Measurements from ENCODE around the gene UGT1A10.
"Not testable (repeated sequence)": the region's sequence is repeated elsewhere in the genome, so short reads cannot be mapped to it uniquely, and the experiment has no call there.

UGT1A10 gene

DNA sequence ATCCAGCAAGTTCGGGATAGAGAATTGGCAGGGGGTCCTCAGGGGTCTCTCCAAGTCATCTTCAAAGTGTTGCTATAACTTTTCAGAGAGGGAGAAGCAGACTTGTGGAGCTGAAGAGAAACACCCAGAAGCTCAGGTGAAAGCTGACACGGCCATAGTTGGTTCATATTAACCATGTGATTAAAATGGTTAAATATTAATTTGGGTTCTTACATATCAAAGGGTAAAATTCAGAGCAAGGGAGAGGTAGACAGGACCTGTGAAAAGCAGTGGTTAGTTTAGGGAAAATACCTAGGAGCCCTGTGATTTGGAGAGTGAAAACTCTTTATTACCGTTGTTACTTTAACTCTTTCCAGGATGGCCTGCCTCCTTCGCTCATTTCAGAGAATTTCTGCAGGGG is 56.4 kb downstream of the UGT1A10 start, which contains the start of gene UGT1A6:
Gene UGT1A6 (plus strand): TSS at position 243 of the 400 bp plus-strand sequence. CDS start 115 bp downstream, at position 358.
- no peak for DNase-seq (ENCODE audit: low read depth in 2 of 2)

DNA sequence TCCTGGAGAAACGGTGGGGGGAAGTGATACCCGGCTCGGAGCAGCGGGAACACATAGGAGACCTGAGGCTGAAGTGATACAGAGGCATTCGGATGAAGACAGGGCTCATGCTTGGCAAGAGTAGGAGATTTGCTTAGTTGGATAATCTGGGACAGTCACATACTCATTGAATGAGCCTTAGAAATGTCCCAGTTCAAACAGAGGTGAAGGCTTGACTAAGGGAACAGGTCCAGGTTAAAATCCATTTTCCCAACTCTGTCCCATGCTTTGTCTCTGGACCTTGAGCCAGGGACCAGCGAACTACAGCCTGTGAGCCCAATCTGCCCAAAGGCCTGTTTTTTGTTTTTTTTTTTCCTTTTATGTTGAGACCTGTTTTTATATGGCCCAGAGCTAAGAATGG is 57.7 kb downstream of the UGT1A10 start:
- DNase-seq (ENCODE audit: low read depth in 2 of 2), result no peak

DNA sequence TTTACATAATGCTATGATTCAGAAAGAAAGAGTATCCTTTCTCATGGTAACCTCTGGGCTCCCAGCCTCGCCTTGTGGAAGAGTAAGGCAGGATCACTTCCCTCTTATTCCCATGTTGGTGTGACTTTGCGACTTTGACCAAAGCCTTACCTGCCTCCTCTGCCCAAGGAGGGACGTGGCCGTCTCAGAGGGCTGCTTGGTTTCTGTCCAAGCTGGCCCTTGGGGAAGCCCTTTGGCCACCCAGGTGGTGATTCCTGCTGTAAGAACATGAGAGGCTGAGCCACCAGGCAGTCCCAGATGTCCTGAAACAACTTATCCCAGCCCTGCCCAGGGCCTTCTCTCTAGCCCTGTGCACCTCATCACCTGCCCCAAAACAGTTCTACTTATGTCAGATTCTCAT is 62.5 kb downstream of the UGT1A10 start:
- DNase-seq (ENCODE audit: low read depth in 2 of 2), result no peak

DNA sequence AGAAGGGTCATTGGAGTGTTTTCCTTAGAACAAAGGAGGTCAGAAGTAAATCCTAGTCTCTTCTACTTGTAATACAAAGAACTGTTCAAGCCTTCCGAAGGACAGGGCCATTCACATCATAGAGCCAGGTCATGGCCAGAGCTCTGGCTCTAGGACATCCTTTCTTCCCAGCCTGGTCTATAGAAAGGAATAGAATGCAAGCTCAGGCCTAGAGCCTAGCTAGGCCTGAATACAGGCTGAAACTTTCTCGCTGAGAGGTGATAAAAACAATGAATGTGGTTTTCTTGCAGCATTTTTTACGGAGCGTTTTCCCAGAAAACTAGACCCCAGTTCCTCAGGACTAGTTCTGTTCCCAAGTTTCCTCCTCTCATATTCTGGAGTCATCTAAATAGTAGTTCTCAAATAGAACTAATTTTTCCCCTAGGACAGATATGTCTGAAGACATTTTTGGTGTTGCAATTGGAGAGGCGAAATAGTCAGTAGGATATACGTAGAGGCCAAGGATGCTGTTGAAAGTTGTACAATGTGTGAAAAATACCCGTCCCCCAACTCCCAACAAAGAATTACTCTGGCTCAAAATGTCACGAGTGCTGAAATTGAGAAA is 63.3 kb downstream of the UGT1A10 start:
- DNase-seq (ENCODE audit: low read depth in 2 of 2), result no peak

DNA sequence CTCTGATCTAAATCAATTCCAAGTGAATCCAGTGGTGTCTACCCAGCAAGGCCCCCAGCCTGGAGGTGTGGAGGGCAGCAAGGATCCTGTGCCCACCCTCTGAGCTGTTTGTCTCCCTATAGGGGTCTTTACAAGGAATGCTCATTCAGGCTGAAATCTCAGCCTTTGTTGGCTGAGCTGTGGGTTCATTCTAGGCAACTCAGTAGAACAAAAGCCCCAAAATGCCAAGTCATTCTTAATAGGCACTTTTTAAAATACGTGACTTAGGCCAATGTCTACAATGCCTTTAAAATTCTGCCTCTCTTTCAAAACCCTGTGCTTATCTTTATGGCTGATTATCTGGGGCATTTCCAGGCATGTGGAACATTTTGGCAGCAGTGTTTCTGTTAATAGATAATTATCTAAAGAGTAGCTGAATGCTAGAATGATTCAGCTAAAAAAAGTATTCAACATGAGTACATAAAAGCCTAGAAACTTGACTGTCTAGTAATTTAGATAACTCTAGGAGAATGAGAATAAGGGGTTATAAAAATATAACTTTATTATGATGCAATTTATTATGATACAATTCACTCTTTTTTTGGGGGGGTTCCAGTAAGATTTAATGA is 63.9 kb downstream of the UGT1A10 start:
- no peak for DNase-seq (ENCODE audit: low read depth in 2 of 2)

DNA sequence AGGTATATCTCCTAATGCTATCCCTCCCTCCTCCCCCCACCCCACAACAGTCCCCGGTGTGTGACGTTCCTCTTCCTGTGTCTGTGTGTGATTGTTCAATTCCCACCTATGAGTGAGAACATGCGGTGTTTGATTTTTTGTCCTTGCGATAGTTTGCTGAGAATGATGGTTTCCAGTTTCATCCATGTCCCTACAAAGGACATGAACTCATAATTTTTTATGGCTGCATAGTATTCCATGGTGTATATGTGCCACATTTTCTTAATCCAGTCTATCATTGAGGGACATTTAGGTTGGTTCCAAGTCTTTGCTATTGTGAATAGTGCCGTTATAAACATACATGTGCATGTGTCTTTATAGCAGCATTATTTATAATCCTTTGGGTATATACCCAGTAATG is 64.6 kb downstream of the UGT1A10 start:
- DNase-seq (ENCODE audit: low read depth in 2 of 2), result not testable (repeated sequence)

DNA sequence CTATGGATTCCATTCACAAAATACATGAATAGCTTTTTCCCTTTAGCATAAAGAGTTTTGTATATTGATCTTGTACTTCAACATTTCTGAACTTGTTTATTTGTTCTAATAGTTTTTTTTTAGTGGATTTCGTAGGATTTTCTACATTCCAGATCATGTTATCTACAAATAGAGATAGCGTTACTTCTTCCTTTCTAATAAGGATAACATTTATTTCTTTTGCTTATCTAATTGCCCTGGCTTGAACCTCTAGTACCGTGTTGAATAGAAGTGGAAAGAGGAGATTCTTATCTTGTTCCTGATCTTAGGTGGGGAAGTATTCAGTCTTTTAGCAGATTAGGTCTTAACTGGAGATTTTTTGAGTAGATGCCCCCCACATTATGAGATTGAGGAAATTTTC is 66.0 kb downstream of the UGT1A10 start:
- no peak for DNase-seq (ENCODE audit: low read depth in 2 of 2)

DNA sequence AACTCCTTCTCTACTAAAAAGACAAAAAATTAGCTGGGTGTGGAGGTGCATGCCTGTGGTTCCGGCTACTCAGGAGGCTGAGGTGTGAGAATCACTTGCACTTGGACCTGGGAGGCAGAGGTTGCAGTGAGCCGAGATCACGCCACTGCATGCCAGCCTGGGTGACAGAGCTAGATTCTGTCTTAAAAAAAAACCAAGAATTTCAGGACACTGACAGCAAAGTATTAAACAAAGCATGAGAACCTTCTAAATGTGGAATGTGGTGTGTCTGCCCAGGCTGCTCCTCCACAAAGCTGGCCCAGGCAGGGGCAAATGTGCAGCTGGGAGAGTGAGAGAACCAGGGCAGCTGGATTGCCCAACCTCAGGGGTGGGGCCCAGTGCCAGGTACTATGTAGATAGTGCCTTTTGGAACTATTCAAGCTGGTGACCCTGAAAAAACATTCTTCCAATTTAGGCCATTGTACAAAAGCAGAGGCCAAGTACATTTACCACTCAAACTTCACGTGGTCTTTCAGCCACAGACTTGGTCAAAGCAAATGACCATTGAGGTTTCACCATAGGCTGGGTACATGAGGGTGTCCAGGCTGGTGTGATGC is 69.8 kb downstream of the UGT1A10 start:
- no peak for DNase-seq (ENCODE audit: low read depth in 2 of 2)

DNA sequence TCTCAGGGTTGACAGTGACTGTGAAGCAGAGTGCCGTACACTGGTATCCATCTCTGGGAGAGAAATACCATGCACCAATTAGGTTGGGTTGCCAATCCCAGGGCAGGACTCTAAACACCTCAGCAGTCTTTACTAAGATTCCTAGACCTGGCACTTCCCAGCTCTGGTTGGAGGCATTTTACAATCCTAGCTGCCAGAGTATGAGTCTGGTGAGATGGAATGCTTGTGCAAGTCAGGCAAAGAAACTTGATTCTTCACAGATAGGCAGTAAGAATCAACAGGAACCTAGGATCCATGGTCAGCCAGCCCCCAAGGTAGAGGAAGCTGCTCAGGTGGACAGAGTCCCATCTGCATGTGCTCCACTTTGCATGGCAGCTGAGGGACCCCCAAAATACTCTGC is 70.5 kb downstream of the UGT1A10 start:
- DNase-seq (ENCODE audit: low read depth in 2 of 2), result no peak

DNA sequence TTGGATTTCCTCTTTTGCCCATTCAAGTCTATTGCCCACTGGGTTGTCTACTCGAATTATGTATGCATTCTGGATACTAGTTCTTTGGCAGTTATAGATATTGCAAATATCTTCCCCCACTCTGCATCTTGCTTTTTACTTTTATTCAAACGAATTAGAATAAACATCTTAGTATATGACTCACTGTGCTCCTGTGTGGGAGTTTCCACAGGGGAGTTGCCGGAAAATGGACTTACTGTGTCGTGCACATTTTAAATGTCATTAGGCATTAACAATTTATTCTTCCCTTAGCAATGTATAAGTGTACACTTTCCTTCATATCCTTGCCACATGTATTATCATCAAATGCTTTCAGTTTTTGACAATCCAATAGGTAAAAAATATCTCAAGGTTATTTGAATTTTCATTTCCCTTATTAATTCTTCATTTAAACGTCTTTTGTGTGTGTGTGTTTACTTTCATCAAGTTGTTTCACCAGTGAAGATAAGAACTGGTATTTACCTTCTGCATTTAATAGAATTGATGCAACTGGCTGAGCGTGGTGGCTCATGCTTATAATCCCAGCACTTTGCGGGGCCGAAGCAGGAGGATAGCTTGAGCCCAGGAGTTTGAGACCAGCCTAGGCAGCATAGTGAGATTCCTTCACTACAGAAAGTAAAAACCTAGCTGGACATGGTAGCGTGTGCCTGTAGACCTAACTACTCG is 71.8 kb downstream of the UGT1A10 start:
- DNase-seq (ENCODE audit: low read depth in 2 of 2), result no peak

DNA sequence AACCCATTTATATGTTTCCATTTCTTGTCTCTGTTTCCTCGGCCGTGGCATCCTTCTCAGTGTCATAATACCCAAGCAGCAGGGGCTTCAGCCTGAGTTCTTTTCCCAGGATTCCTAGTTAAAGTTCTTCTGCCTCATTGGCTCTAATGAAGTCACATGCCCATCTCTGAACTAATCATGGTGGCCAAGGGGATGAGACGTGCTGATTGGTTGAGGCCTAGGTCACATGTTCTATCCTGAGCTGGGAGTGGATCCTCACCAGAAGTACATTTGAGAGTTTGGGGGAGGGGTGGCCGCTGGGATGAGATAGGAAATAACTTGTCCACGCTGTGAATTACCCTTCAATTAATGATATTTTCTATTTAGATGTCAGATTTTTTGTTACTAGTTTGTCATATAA is 72.7 kb downstream of the UGT1A10 start:
- no peak for DNase-seq (ENCODE audit: low read depth in 2 of 2)

DNA sequence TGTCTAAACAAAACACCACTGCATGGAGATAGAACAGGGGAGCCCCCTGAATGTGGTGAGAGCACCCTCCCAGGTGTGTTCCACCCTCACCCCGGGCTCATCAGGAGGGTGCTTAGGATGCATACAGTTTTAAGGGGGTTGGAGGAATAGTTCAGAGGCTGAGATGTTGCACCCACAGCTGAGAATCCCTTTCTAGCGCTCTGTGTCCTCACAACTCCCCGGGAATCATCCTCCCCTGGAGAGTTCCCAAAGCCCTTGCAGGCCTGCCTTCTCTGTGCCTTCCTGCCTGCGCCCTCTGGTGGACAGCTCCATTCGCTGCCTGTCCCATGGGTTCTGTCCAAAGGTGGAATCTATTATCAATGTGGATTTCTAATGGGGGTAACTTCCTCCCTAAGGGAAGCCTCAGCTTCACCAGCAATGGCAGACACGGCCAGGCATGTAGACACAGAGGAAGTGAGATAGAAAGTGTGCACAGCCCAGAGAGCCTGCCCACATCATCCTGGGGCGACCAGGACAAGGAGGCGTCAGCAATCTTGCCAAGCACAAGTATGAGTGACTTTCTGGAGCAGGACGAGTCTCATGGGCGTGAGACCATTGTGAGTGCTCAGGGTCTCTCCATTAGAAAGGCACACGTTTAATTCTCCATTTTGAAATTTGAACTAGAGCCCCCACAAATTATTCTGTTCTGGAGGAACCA is 75.2 kb downstream of the UGT1A10 start:
- DNase-seq (ENCODE audit: low read depth in 2 of 2), result peak; percentile 28 to 32

DNA sequence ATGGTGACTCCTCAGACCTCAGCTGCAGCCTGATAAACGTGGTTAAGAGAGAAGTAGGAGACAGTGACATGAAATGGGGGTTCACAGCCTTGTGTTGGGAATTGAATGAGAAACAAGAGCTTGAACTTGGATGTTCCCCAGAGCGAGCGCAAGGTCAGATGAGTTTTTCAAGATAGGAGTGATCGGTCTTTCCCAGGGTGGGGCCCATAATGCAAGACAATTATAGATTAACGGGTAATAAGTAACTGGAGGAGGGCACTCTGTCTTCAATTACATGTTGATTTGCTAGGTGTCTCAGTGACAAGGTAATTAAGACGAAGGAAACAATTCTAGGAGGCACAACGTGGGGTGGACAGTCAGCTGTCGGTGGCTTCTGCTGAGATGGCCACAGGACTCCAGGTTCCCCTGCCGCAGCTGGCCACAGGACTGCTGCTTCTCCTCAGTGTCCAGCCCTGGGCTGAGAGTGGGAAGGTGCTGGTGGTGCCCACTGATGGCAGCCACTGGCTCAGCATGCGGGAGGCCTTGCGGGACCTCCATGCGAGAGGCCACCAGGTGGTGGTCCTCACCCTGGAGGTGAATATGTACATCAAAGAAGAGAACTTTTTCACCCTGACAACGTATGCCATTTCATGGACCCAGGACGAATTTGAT is 76.5 kb downstream of the UGT1A10 start, which contains the start of gene UGT1A5:
Gene UGT1A5 (plus strand): TSS at position 297 of the 651 bp plus-strand sequence. CDS start 85 bp downstream, at position 382.
- no peak for DNase-seq (ENCODE audit: low read depth in 2 of 2)

DNA sequence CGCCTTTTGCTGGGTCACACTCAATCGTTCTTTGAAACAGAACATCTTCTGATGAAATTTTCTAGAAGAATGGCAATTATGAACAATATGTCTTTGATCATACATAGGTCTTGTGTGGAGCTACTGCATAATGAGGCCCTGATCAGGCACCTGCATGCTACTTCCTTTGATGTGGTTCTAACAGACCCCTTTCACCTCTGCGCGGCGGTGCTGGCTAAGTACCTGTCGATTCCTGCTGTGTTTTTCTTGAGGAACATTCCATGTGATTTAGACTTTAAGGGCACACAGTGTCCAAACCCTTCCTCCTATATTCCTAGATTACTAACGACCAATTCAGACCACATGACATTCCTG is 77.0 kb downstream of the UGT1A10 start:
- no peak for DNase-seq (ENCODE audit: low read depth in 2 of 2)

DNA sequence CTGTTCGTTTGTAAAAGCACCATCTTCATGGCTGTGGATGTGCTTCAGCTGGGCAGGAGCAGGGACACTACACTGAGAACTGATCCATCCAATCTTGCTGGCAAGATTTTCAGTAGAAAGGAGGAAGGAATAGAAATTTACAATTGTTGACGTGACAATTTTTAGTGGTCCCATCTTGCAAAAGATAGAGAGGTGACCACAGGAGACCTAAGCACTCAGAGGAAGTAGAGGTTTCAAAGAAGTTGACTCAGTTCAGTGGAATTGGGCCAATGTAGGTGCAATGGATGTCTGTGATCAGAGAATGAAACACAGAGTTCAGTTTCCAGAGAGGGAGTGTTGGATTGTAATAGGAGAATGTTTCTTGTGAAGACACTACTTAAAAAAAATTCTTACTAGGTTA is 77.9 kb downstream of the UGT1A10 start:
- no peak for DNase-seq (ENCODE audit: low read depth in 2 of 2)

DNA sequence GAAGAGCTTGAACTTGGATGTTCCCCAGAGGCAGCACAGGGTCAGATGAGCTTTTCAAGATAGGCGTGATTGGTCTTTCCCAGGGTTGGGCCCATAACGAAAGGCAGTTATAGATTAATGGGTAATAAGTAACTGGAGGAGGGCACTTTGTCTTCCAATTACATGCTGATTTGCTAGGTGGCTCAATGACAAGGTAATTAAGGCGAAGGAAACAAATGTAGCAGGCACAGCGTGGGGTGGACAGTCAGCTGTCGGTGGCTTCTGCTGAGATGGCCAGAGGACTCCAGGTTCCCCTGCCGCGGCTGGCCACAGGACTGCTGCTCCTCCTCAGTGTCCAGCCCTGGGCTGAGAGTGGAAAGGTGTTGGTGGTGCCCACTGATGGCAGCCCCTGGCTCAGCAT is 82.3 kb downstream of the UGT1A10 start, which contains the start of gene UGT1A4:
Gene UGT1A4 (plus strand): TSS at position 185 of the 400 bp plus-strand sequence. CDS start 85 bp downstream, at position 270.
- no peak for DNase-seq (ENCODE audit: low read depth in 2 of 2)

DNA sequence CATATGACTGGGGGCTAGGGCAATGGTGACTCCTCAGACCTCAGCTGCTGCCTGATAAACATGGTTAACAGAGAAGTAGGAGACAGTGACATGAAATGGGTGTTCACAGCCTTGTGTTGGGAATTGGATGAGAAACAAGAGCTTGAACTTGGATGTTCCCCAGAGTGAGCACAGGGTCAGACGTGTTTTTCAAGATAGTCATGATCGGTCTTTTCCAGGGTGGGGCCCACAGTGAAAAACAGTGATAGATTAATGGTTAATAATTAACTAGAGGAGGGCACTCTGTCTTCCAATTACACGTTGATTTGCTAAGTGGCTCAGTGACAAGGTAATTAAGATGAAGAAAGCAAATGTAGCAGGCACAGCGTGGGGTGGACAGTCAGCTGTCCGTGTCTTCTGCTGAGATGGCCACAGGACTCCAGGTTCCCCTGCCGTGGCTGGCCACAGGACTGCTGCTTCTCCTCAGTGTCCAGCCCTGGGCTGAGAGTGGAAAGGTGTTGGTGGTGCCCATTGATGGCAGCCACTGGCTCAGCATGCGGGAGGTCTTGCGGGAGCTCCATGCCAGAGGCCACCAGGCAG is 92.6 kb downstream of the UGT1A10 start, which contains the start of gene UGT1A3:
Gene UGT1A3 (plus strand): TSS at position 320 of the 579 bp plus-strand sequence. CDS start 85 bp downstream, at position 405.
- no peak for DNase-seq (ENCODE audit: low read depth in 2 of 2)

DNA sequence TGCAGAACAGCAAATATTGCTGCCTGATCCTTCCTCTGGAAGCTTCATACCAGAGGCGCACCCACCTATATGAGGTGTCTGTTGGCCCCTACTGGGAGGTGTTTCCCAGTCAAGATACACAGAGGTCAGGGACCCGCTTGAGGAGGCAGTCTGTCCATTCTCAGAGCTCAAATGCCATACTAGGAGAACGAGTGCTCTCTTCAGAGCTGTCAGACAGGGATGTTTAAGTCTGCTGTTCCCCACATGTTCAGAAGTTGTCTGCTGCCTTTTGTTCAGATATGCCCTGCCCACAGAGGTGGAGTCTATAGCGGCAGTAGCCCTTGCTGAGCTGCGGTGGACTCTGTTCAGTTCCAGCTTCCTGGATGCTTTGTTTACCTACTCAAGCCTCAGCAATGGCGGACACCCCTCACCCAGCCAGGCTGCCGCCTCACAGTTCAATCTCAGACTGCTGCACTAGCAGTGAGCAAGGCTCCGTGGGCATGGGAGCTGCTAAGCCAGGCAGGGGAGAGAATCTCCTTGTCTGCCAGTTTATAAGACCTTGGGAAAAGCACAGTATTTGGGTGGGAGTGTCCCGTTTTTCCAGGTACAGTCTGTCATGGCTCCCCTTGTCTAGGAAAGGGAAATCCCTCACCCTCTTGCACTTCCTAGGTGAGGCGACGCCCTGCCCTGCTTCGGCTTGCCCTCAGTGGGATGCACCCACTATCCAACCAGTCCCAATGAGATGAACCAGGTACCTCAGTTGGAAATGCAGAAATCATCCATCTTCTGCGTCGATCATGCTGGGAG is 100.8 kb downstream of the UGT1A10 start:
- not testable (repeated sequence) for DNase-seq (ENCODE audit: low read depth in 2 of 2)

DNA sequence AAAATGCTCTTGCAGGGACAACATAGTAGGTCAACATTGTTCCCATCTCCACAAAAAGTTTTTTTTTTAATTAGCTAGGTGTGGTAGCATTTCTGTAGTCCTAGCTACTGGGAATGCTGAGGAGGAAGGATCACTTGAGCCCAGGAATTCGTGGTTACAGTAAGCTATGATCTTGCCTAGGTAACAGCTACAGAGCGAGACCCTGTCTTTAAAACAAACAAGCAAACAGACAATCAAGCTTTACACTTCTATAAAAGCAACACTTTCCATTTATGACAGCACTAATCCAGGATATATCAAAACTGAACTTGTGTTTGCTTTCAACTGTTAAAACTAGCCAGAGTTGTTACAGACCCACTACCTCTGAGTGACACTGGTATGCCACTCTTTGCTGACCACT is 104.6 kb downstream of the UGT1A10 start:
- DNase-seq (ENCODE audit: low read depth in 2 of 2), result no peak
